Right kidney (tissue), 9 donors: ENCODE results near the gene C1orf210.
A peak's percentile ranks its signal among the peaks of the same experiment; 100 is the strongest.

Experiments used
- DNase-seq: peaks from one replicate; pipeline ENCODE4 v3.0.0-alpha.2; 2016
- long read RNA-seq, 8 donors: transcript quantifications; one replicate each; lab custom pipeline, GENCODE V29; 2026

C1orf210 gene
- long read RNA-seq, donor 1, transcript C1orf210-202 (3 exons, 1,478 nt), result major isoform, 18 of 21 reads
- long read RNA-seq, donor 1, partial matches to known transcripts, result 0 of 21 reads
- long read RNA-seq, donor 1, other reads (novel, unspliced or antisense), result 0 of 21 reads
- long read RNA-seq, donor 2, transcript C1orf210-202 (3 exons, 1,478 nt), result major isoform, 8 of 15 reads
- long read RNA-seq, donor 2, partial matches to known transcripts, result 0 of 15 reads
- long read RNA-seq, donor 2, other reads (novel, unspliced or antisense), result 7 of 15 reads
- long read RNA-seq, donor 3, partial matches to known transcripts, result 0 of 3 reads
- long read RNA-seq, donor 3, other reads (novel, unspliced or antisense), result 0 of 3 reads
- long read RNA-seq, donor 4, transcript C1orf210-202 (3 exons, 1,478 nt), result major isoform, 6 of 6 reads
- long read RNA-seq, donor 4, partial matches to known transcripts, result 0 of 6 reads
- long read RNA-seq, donor 4, other reads (novel, unspliced or antisense), result 0 of 6 reads
- long read RNA-seq, donor 5, transcript C1orf210-202 (3 exons, 1,478 nt), result major isoform, 14 of 14 reads
- long read RNA-seq, donor 5, partial matches to known transcripts, result 0 of 14 reads
- long read RNA-seq, donor 5, other reads (novel, unspliced or antisense), result 0 of 14 reads
- long read RNA-seq, donor 6, transcript C1orf210-202 (3 exons, 1,478 nt), result major isoform, 15 of 15 reads
- long read RNA-seq, donor 6, partial matches to known transcripts, result 0 of 15 reads
- long read RNA-seq, donor 6, other reads (novel, unspliced or antisense), result 0 of 15 reads
- long read RNA-seq, donor 7, transcript C1orf210-202 (3 exons, 1,478 nt), result major isoform, 9 of 10 reads
- long read RNA-seq, donor 7, partial matches to known transcripts, result 0 of 10 reads
- long read RNA-seq, donor 7, other reads (novel, unspliced or antisense), result 0 of 10 reads
- long read RNA-seq, donor 8, transcript C1orf210-202 (3 exons, 1,478 nt), result major isoform, 6 of 6 reads
- long read RNA-seq, donor 8, partial matches to known transcripts, result 0 of 6 reads
- long read RNA-seq, donor 8, other reads (novel, unspliced or antisense), result 0 of 6 reads

GRCh38 chr1:43285269-43285990 lies at the start of gene C1orf210:
TSS of gene C1orf210 (minus strand) at chr1:43285581. CDS start at chr1:43283270, 2,311 bp downstream.
- peak; percentile 73 for DNase-seq

- no peak for DNase-seq
Measured at GRCh38 chr1:43334453-43335205, 49.2 kb upstream of the C1orf210 start.

GRCh38 chr1:43331688-43332087 lies 46.3 kb upstream of the C1orf210 start:
- no peak for DNase-seq

DNA sequence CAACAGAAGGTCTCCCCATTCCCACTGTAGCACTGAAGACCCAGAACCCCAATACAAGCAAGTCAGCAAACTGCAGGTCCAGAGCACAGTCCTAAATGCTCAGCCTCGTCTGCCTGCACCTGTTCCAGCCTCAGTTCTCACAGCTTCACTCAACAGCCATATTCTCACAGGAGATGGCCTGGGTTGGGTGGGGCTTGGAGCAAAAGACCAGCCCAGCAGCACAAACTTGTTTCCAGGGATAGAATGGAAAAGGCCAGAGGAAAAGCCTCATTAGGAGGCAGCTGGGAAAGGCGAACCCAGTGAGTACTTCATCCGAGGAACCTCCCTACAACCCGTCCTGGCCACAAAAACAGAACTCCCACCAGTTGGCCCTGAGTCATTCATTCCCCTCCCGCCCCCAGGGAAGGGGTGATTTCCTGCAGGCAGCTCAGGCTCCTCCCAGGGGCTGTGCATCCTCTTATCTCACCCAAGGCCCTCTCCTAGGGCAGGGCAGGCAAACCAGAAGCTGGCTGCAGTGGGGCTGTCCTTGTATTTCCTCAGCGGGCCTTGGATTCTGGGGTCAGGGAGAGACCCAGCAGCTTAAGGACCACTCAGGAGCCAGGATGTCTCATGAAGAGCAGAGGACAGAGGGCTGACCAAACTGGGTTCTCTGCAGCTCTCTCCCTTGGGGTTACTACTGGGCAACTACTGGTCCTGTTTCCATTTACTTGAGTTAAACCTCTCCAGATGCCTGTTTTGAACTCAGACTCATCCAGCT lies 44.8 kb upstream of the C1orf210 start:
- DNase-seq, result no peak

DNA sequence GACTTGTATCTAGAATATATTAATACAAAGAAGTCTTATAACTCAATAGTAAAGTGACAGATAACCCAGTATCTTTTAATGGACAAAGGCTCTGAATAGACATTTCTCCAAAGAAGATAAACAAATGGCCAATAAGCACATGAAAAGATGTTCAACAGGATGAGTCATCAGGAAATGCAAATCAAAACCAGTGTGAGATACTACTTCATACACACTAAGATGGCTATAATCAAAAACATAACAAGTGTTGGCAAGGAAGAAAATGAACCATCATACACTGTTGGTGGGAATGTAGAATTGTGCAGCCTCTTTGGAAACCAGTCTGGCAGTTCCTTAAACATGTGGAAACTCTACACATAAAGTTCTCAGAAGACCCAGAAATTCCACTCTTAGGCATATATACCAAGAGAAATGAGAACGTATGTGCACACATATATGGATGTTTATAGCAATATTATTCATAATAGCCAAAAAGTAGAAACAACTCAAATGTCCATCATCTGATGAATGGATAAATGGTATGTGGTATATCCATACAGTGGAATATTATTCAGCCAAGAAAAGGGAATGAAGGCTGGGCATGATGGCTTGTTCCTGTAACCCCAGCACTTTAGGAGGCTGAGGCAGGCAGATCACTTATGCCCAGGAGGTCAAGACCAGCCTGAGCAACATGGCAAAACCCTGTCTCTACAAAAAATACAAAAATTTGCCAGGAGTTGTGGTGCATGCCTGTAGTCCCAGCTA lies 42.3 kb upstream of the C1orf210 start:
- DNase-seq, result no peak

GRCh38 chr1:43325381-43325780 lies 40.0 kb upstream of the C1orf210 start:
- no peak for DNase-seq

DNA sequence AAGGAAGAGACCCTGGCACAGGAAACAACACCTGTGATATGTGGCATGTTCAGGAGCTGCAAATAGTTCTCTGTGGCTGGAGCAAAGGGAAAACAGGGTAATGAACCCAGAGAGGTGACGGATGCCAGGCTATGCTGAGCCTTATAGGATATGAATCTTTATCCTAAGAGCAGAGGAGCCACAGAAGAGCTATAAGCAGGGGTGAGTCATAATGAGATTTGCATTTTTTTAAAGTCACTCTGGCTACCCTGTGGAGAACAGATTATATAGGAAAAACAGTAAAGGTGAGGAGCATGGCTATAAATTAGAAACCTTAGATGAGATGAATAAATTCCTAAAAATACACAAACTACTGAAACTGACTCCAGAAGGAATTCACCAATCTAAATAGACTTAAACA lies 39.4 kb upstream of the C1orf210 start:
- DNase-seq, result no peak

GRCh38 chr1:43322506-43322905 lies 37.1 kb upstream of the C1orf210 start:
- DNase-seq, result no peak

DNA sequence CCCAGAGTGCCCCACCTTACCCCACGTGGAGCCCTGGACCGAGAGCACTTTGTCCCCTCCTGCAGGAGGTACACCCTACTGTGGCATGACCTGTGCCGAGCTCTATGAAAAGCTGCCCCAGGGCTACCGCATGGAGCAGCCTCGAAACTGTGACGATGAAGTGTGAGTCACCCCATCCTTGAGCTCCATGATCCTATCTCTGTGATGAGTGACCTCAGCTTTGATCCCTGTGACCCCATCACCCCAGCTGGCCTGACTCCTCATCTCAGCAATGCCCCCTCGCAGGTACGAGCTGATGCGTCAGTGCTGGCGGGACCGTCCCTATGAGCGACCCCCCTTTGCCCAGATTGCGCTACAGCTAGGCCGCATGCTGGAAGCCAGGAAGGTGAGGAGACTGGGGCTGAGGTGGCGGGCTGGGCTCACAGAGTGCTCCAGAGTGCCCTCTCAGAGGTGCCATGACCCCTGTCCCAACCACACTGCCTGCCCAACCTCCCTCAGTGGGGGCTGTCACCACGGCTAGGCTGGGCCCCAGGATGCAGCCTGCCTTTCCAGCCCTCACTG lies 36.0 kb upstream of the C1orf210 start:
- no peak for DNase-seq

DNA sequence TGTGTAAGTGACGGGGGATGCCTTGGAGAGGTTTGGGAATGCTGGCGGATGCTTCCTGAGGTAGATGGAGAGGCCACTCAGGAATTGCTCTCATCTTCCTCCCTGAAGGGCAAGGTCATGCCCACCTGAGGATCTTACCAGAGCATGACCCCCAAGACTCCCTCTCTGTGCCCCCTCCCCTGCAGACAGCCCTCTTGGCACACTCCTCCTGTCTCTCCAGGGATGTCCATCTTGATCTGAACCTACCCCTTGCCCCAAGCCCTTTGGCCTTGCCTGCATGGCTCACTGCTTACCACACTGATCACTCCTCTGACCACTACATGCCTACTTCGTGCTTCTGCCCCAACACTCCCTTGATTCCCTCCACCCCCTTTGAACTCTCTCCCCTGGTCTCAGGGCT lies 34.4 kb upstream of the C1orf210 start:
- no peak for DNase-seq

DNA sequence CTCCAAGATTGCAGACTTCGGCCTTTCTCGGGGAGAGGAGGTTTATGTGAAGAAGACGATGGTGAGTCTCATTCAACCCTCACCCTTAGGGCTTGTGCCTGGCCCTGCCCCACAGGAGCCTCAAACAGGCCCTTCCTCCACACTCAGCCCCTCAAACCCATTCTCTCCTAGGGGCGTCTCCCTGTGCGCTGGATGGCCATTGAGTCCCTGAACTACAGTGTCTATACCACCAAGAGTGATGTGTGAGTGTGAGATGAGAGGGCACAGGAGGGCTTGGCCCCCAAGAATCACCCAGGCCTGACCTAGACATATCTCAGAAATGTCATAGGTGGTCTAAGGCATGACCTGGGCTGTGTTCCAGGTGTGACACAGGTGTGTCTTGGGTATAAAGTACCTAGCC lies 33.9 kb upstream of the C1orf210 start:
- no peak for DNase-seq

GRCh38 chr1:43318831-43319230 lies 33.5 kb upstream of the C1orf210 start:
- DNase-seq, result no peak

DNA sequence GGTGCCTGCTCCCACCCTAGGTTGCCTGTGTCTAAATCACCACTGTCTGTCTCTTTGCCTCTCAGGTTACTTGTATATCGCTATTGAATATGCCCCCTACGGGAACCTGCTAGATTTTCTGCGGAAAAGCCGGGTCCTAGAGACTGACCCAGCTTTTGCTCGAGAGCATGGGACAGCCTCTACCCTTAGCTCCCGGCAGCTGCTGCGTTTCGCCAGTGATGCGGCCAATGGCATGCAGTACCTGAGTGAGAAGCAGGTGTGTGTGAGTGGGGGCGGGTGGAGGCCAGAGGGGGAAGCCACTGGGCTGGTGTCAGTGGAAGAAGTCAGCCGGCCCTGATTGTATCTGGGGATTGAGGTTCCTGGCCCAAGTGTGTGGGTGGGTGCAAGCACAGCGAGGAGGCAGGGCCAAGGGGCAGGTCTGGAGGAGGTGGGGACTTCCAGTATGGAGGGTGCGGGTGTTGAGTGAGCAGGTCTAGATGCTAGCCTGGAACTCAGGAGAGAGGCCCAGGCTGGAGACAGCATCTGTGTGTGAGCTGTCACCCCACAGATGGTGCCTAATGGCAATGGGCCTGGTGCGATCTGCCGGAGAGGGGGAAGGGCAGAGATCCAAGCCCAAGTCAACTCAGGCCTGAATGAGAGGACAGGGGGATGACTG lies 32.6 kb upstream of the C1orf210 start:
- no peak for DNase-seq

DNA sequence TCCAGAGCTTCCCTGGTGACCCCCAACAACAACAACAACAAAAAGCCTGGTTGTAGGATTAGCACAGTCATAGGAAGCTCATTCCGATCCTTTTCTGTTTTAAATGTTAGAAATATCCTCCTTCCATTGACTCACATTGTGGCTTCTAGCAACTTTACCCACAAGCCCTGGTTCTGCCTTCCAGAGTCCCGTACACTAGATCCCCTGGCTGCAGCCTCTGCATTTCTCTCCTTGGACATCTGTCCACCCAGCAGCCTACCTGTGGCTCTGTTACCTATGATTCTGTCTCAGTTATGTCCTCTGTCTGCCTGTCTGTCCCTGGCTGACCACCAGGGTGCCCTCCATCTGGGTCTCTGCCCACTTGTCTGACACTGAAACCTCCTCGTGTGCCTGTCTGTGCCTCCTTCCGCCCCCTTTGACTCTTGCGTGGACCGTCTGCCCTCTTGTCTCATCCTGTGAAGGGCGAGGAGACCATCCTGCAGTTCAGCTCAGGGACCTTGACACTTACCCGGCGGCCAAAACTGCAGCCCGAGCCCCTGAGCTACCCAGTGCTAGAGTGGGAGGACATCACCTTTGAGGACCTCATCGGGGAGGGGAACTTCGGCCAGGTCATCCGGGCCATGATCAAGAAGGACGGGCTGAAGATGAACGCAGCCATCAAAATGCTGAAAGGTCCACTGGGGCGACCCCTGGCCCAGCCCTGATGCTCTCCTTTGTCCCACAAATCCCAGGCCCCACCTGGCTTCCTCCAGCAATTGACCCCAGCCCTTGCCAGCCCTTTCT lies 31.5 kb upstream of the C1orf210 start:
- no peak for DNase-seq

GRCh38 chr1:43315963-43316737 lies 30.8 kb upstream of the C1orf210 start:
- DNase-seq, result no peak

DNA sequence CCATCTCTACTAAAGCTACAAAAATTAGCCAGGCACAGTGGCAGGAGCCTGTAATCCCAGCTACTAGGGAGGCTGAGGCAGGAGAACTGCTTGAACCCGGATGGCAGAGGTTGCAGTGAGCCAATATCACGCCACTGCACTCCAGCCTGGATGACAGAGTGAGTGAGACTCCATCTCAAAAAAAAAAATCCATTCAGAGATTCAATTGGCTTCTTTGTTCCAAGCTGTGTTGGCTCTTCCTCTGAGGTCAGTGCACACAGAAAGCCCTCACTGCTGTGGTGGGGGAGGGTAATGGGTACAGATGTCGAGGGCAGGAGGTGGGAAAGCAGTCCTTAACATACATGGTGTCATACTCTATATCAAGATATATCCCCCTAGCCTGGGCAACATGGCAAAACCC lies 30.1 kb upstream of the C1orf210 start:
- no peak for DNase-seq

DNA sequence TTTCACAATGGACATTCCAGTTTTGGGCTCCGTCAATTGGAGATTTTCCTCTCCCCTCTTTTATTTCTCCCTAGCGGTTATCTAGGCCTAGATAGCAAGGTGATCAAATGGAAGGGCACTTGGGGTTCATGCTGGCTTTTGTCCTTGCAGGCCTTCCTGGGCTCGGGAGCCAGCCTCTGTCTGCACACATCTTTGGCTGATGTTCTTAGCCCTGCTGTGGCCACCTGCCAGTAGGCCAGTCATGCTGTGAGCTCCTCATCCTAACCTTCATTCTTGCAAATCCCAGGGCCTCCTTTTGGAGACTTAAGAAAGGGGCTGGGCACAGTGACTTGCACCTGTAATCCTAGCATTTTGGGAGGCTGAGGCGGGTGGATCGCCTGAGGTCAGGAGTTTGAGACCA lies 28.9 kb upstream of the C1orf210 start:
- no peak for DNase-seq

- DNase-seq, result no peak
Measured at GRCh38 chr1:43313771-43314170, 28.4 kb upstream of the C1orf210 start.
